ENCODE results near the gene CBLN3. TPM values are rescaled to one million over a fixed set of nuclear protein-coding genes. Genes with fewer than 3 reads are reported as not detected.

The CBLN3 gene
- total RNA-seq, 4 donors from 2014 or later = 0.16 to 0.36 (median 0.24) TPM; not detected in 1

DNA sequence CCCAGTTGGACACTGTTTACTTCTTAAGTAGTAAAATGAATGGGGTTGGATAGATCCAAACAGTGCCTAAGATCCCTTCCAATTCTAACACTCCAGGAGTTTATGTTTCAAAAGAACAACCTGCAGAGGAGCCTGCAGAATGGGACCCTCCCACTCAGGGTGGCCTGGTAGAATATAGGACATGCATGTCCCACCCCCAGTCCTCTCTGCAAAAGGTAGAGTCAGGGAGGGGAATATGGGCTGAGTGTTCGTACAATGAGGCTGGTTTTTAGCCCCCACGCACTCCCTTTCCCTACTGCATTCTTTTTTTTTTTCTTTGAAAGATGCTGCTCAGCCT is 42.5 kb downstream of the CBLN3 start:
- in situ Hi-C loops (cut with MboI; ENCODE audit: low sequenced_read_pairs in 4 of 4) (no loop called here), intact Hi-C loops (cut with DNase I; ENCODE audit: low total_unique reads) (no loop called here)
- peaks cover 7 to 9% (median 7%) of the 10 kb centered on the region in 3 donors for H3K27me3 ChIP-seq
- H3K4me3 ChIP-seq = no peak overlapping the region
- no peaks in the 10 kb centered on the region for H3K36me3 ChIP-seq
- no peak for TF ChIP-seq POLR2A (IDR thresholded peaks at IDR 0.05)
- TF ChIP-seq, protein P1, sequence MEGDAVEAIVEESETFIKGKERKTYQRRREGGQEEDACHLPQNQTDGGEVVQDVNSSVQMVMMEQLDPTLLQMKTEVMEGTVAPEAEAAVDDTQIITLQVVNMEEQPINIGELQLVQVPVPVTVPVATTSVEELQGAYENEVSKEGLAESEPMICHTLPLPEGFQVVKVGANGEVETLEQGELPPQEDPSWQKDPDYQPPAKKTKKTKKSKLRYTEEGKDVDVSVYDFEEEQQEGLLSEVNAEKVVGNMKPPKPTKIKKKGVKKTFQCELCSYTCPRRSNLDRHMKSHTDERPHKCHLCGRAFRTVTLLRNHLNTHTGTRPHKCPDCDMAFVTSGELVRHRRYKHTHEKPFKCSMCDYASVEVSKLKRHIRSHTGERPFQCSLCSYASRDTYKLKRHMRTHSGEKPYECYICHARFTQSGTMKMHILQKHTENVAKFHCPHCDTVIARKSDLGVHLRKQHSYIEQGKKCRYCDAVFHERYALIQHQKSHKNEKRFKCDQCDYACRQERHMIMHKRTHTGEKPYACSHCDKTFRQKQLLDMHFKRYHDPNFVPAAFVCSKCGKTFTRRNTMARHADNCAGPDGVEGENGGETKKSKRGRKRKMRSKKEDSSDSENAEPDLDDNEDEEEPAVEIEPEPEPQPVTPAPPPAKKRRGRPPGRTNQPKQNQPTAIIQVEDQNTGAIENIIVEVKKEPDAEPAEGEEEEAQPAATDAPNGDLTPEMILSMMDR (IDR thresholded peaks at IDR 0.05 in 4 of 5, conservative IDR thresholded peaks at IDR 0.05 in 1 of 5) = no peak
- H3K9me3 ChIP-seq = no peaks in the 10 kb centered on the region
- H3K4me1 ChIP-seq = no peaks in the 10 kb centered on the region
- DNase-seq (no peak), ATAC-seq (no peak)
- no peak overlapping the region for H3K27ac ChIP-seq

DNA sequence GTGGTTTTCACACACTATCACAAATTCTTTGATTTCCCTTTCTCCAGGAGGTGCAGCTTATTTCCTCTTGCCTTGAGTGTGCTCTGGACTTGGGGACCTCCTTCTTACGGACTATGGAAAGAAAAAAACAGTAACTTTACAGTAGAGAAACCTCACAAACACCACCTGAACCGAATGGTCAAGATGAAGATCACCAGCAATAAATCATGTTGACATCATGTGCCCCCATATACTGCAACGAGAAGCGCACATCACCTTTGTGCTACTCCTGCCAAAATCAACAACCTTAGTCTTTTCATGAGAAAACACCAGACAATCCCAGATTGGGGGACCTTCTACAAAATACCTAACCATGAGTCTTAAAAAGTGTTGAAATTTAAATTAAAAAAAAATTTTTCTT is 43.9 kb downstream of the CBLN3 start:
- Histone ChIP-seq H3K27ac (no peak overlapping the region), H3K9me3 (no peaks in the 10 kb centered on the region), H3K27me3 (peaks cover 0 to 2% (median 0%) of the 10 kb centered on the region in 3 donors), H3K4me3 (no peak overlapping the region), H3K36me3 (no peaks in the 10 kb centered on the region), H3K4me1 (no peaks in the 10 kb centered on the region)
- DNase-seq (no peak), ATAC-seq (no peak)
- in situ Hi-C loops (cut with MboI; ENCODE audit: low sequenced_read_pairs in 4 of 4) = no loop called here
- TF ChIP-seq POLR2A (IDR thresholded peaks at IDR 0.05) = no peak
- TF ChIP-seq, protein P1 (IDR thresholded peaks at IDR 0.05 in 4 of 5, conservative IDR thresholded peaks at IDR 0.05 in 1 of 5) = no peak
- intact Hi-C loops (cut with DNase I; ENCODE audit: low total_unique reads) = no loop called here

DNA sequence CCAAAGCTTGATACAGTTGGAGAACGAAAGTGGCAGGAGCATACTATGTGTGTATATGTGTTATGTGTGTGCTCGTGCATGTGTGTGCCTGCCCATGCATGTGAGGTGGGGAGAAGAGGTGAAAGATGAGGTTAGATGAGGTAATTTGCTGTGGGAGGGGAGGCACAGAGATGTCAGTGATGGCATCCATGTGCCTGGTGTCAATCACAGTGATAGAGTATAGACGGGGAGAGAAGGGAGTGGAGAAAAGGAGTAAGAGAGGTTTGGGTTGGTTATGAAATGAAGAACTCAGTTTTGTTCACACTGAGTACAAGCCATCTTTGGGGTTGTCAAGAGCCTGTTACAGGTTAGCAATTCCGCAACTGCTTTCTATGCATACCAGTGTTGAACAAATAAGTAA is 45.3 kb downstream of the CBLN3 start:
- no peak overlapping the region for H3K27ac ChIP-seq
- no peak for TF ChIP-seq POLR2A (IDR thresholded peaks at IDR 0.05)
- TF ChIP-seq, protein P1 (IDR thresholded peaks at IDR 0.05 in 4 of 5, conservative IDR thresholded peaks at IDR 0.05 in 1 of 5) = no peak
- intact Hi-C loops (cut with DNase I; ENCODE audit: low total_unique reads) = no loop called here
- in situ Hi-C loops (cut with MboI; ENCODE audit: low sequenced_read_pairs in 4 of 4) = no loop called here
- DNase-seq (no peak), ATAC-seq (no peak)
- H3K4me1 ChIP-seq = no peaks in the 10 kb centered on the region
- no peaks in the 10 kb centered on the region for H3K27me3 ChIP-seq
- H3K36me3 ChIP-seq = no peaks in the 10 kb centered on the region
- H3K9me3 ChIP-seq = no peaks in the 10 kb centered on the region
- H3K4me3 ChIP-seq = no peak overlapping the region

DNA sequence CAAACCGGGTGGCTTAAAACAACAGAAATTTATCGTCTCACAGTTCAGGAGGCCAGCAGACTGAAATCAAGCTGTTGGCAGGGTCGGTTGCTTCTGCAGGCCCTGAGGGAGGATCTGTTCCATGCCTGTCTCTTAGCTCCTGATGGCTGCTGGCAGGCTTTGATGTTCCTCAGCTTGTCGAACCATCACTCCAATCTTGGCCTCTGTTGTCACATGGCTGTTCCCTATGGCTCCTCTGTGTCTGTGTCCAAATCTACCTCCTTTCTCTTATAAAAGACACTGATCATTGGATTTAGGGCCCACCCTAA is 47.5 kb downstream of the CBLN3 start:
- no peak overlapping the region for H3K27ac ChIP-seq
- H3K36me3 ChIP-seq = no peaks in the 10 kb centered on the region
- no peaks in the 10 kb centered on the region for H3K4me1 ChIP-seq
- in situ Hi-C loops (cut with MboI; ENCODE audit: low sequenced_read_pairs in 4 of 4) (no loop called here), intact Hi-C loops (cut with DNase I; ENCODE audit: low total_unique reads) (no loop called here)
- no peaks in the 10 kb centered on the region for H3K9me3 ChIP-seq
- H3K27me3 ChIP-seq = no peaks in the 10 kb centered on the region
- DNase-seq (no peak), ATAC-seq (no peak)
- H3K4me3 ChIP-seq = no peak overlapping the region
- no peak for TF ChIP-seq POLR2A (IDR thresholded peaks at IDR 0.05)
- TF ChIP-seq, protein P1 (IDR thresholded peaks at IDR 0.05 in 4 of 5, conservative IDR thresholded peaks at IDR 0.05 in 1 of 5) = no peak

DNA sequence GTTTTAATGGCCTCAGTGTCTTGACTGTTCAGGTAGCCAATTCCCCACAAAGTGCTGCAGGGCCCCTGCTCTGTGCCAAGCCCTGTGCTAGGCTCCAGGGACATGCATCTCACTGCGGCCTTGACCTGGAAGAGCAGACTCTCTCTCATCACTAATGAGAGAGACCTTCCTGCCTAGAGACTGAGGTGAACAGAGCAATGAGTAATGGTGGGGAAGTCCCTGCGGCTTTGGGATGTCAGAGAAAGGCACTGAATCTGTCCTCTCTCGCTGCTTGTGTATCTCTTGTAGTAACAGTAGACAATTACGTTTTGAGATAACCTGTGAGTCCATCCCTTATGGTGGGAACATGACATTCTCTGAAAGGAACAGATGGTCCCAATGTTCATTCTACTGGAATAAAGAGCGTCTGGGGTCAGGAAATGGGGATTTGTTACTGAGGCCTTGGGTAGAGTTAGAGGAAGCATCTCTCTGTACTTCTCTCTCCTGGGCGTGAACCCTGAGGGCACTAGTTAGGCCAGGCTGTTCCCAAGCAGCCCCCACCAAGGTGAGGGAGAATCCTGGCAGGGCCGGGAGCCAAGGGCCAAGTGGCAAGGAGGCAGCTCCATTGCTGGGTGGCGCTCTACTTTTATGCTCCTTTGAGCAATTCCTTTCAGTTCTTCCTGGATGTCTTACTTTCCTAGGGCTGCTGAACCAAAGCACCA is 48.0 kb downstream of the CBLN3 start:
- TF ChIP-seq POLR2A (IDR thresholded peaks at IDR 0.05) = no peak
- TF ChIP-seq, protein P1 (IDR thresholded peaks at IDR 0.05 in 4 of 5, conservative IDR thresholded peaks at IDR 0.05 in 1 of 5) = no peak
- intact Hi-C loops (cut with DNase I; ENCODE audit: low total_unique reads) (no loop called here), in situ Hi-C loops (cut with MboI; ENCODE audit: low sequenced_read_pairs in 4 of 4) (no loop called here)
- DNase-seq (no peak), ATAC-seq (no peak)
- Histone ChIP-seq H3K36me3 (no peaks in the 10 kb centered on the region), H3K9me3 (no peaks in the 10 kb centered on the region), H3K4me3 (no peak overlapping the region), H3K4me1 (no peaks in the 10 kb centered on the region), H3K27me3 (no peaks in the 10 kb centered on the region), H3K27ac (no peak overlapping the region)

Measured in gastrocnemius medialis (tissue), 4 donors.